ENCODE data around the gene USP43. TPM values are rescaled to one million over a fixed set of nuclear protein-coding genes. Genes with fewer than 3 reads are reported as not detected.
"Not testable (repeated sequence)": the region's sequence is repeated elsewhere in the genome, so short reads cannot be mapped to it uniquely, and the experiment has no call there.

The USP43 gene
- total RNA-seq, 2 donors from 2014 or later, result 0.10 TPM; not detected in 1

GRCh38 chr17:9648521-9649110 is 3.3 kb downstream of the USP43 start:
- intact Hi-C loops (cut with DNase I), result no loop called here
- no peak for DNase-seq (ENCODE audit: low spot score)

- intact Hi-C loops (cut with DNase I), result no loop called here
- no peak for DNase-seq (ENCODE audit: low spot score)
These were observed 13.4 kb downstream of the USP43 start for GRCh38 chr17:9658593-9659211.

- no peak for DNase-seq (ENCODE audit: low spot score)
- intact Hi-C loops (cut with DNase I), result no loop called here
These were observed 15.7 kb downstream of the USP43 start for GRCh38 chr17:9661027-9661426.

GRCh38 chr17:9663511-9663910 is 18.2 kb downstream of the USP43 start:
- DNase-seq (ENCODE audit: low spot score); intact Hi-C loops (cut with DNase I): not testable (repeated sequence)

- DNase-seq (ENCODE audit: low spot score), result no peak
- intact Hi-C loops (cut with DNase I), result no loop called here
These were observed 21.2 kb downstream of the USP43 start for GRCh38 chr17:9666461-9667050.

GRCh38 chr17:9668517-9668916 is 23.2 kb downstream of the USP43 start:
- DNase-seq (ENCODE audit: low spot score), result no peak
- intact Hi-C loops (cut with DNase I), result no loop called here

GRCh38 chr17:9669551-9670008 is 24.3 kb downstream of the USP43 start:
- intact Hi-C loops (cut with DNase I), result no loop called here
- no peak for DNase-seq (ENCODE audit: low spot score)

- DNase-seq (ENCODE audit: low spot score), result no peak
- intact Hi-C loops (cut with DNase I), result no loop called here
These were observed 25.3 kb downstream of the USP43 start for GRCh38 chr17:9670596-9670995.

GRCh38 chr17:9671559-9671958 is 26.2 kb downstream of the USP43 start:
- DNase-seq (ENCODE audit: low spot score), result no peak
- intact Hi-C loops (cut with DNase I), result no loop called here

GRCh38 chr17:9672266-9672665 is 26.9 kb downstream of the USP43 start:
- intact Hi-C loops (cut with DNase I), result no loop called here
- DNase-seq (ENCODE audit: low spot score), result no peak

- DNase-seq (ENCODE audit: low spot score), result no peak
- intact Hi-C loops (cut with DNase I), result no loop called here
These were observed 27.4 kb downstream of the USP43 start for GRCh38 chr17:9672691-9673090.

GRCh38 chr17:9676084-9676483 is 30.8 kb downstream of the USP43 start:
- intact Hi-C loops (cut with DNase I), result no loop called here
- no peak for DNase-seq (ENCODE audit: low spot score)

- intact Hi-C loops (cut with DNase I), result no loop called here
- DNase-seq (ENCODE audit: low spot score), result no peak
These were observed 31.5 kb downstream of the USP43 start for GRCh38 chr17:9676820-9677310.

GRCh38 chr17:9677411-9677810 is 32.1 kb downstream of the USP43 start:
- DNase-seq (ENCODE audit: low spot score), result no peak
- intact Hi-C loops (cut with DNase I), result no loop called here

GRCh38 chr17:9677896-9678295 is 32.6 kb downstream of the USP43 start:
- intact Hi-C loops (cut with DNase I), result no loop called here
- no peak for DNase-seq (ENCODE audit: low spot score)

GRCh38 chr17:9684955-9685621 is 39.8 kb downstream of the USP43 start:
- intact Hi-C loops (cut with DNase I), result no loop called here
- DNase-seq (ENCODE audit: low spot score), result no peak

- intact Hi-C loops (cut with DNase I), result no loop called here
- DNase-seq (ENCODE audit: low spot score), result no peak
These were observed 48.4 kb downstream of the USP43 start for GRCh38 chr17:9693755-9694154.

- DNase-seq (ENCODE audit: low spot score), result no peak
These were observed 51.1 kb downstream of the USP43 start for GRCh38 chr17:9696279-9697044.

GRCh38 chr17:9700136-9700535 is 54.8 kb downstream of the USP43 start:
- DNase-seq (ENCODE audit: low spot score), result no peak
- intact Hi-C loops (cut with DNase I), result no loop called here

More at GRCh38 chr17:9696279-9697044, 51.1 kb downstream of the USP43 start:
- intact Hi-C loops (cut with DNase I), result no loop called here

Measured in posterior vena cava (tissue), 2 donors.